ENCODE results near the gene SLC1A2. TPM values are rescaled to one million over a fixed set of nuclear protein-coding genes. Genes with fewer than 3 reads are reported as not detected.

The SLC1A2 gene
- polyA plus RNA-seq: 45.5 and 62.6 TPM in 2 replicates

DNA sequence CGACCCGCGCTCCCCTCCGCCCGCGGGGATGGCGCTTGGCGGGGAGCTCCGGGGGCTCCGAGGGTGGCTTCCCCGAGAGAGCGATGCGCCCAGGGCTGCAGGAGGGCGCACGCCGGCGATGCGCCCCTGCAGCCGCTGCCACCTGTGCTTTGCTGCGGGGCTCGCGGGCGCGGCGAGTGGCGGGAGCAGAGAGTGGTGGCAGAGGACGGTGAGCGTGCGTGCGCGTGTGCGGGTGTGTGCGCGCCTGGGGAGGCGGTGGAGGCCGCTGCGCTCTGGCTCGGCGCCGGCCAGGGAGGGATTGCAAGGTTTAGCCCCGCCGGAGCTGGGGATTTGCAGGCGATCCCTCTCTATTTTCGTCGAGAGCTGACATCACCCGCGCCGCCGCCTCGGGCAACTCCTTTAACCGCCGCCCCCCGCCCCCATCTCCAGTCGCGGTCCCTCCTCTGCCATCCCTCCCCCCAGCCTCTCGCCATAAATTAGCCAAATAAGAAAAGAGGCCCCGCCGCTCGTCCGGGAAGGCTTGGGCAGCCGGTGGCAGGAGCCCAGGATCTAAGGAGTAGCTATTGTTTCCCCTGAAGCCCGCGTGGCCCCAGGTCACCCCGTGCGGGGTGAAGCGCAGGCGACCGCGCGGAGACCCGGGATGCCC lies at the start of gene SLC1A2:
Gene SLC1A2, minus strand, starts transcription at position 375 of the 646 bp plus-strand sequence. CDS start 592 bp downstream, outside the sequence.

Other genes starting within 250 kb of the SLC1A2 start
- gene PAMR1, start 106.1 kb upstream of the SLC1A2 start, polyA plus RNA-seq: not detected in 2 replicates
- 5.8 and 7.5 TPM in 2 replicates for gene FJX1, start 198.9 kb upstream of the SLC1A2 start, polyA plus RNA-seq
- 16.8 and 17.9 TPM in 2 replicates for gene TRIM44, start 243.2 kb upstream of the SLC1A2 start, polyA plus RNA-seq

All from Purkinje cell (primary cell).